Activated B cell treated with CpG ODN at 0.5 μM for 24 hours (primary cell): ENCODE data around the gene BNIPL. TPM values are rescaled to one million over a fixed set of nuclear protein-coding genes. Genes with fewer than 3 reads are reported as not detected.

Experiments
- ATAC-seq: fragments of 200-7000 bp; cut with Tn5 transposase; one replicate; pipeline ENCODE4 v1.10.0; 2021; ENCODE audit warnings: low read depth, mild to moderate bottlenecking, moderate library complexity
- CTCF ChIA-PET: fragments of 350-600 bp; sonication (Branson Sonifier 250); formaldehyde crosslinking; loops from one replicate; lab custom pipeline; 2021; ENCODE audit warnings: antibody characterized with exemption; lab: Charles Lee
- POLR2A ChIA-PET: fragments of 350-600 bp; sonication (Branson Sonifier 250); formaldehyde crosslinking; loops from one replicate; lab custom pipeline; 2021; ENCODE audit warnings: antibody characterized with exemption; lab: Charles Lee
- DNase-seq: peaks from one replicate; pipeline ENCODE4 v3.0.0; 2022
- H3K27ac Mint-ChIP-seq: one replicate; pipeline ENCODE4 v1.8.0; 2020; ENCODE audit warnings: mixed read lengths
- H3K27me3 Mint-ChIP-seq: one replicate; pipeline ENCODE4 v1.8.0; 2021; ENCODE audit warnings: mixed read lengths
- H3K36me3 Mint-ChIP-seq: one replicate; pipeline ENCODE4 v1.8.0; 2021; ENCODE audit warnings: low read depth, mixed read lengths
- H3K4me1 Mint-ChIP-seq: one replicate; pipeline ENCODE4 v1.8.0; 2021; ENCODE audit warnings: mixed read lengths
- H3K4me3 Mint-ChIP-seq: one replicate; pipeline ENCODE4 v1.8.0; 2020; ENCODE audit warnings: mild to moderate bottlenecking, mixed read lengths
- H3K9me3 Mint-ChIP-seq: one replicate; pipeline ENCODE4 v1.8.0; 2020; ENCODE audit warnings: mixed read lengths
- intact Hi-C: fragments of 100-400 bp; cut with micrococcal nuclease; formaldehyde crosslinking; loops from one replicate; pipeline ENCODE4 v1.15.1; 2024
- total RNA-seq: library from RNA; stranded (reverse); gene quantifications from 2 replicates; pipeline ENCODE4 v1.2.3, GENCODE V29; 2022
- TF ChIP-seq, protein P1 (sequence below): fragments of 200-600 bp; IDR thresholded peaks from one replicate; pipeline ENCODE4 v1.8.0; 2022; ENCODE audit warnings: antibody characterized with exemption, mild to moderate bottlenecking

The BNIPL gene
- total RNA-seq, 1 donor from 2014 or later: 1.00 TPM

DNA sequence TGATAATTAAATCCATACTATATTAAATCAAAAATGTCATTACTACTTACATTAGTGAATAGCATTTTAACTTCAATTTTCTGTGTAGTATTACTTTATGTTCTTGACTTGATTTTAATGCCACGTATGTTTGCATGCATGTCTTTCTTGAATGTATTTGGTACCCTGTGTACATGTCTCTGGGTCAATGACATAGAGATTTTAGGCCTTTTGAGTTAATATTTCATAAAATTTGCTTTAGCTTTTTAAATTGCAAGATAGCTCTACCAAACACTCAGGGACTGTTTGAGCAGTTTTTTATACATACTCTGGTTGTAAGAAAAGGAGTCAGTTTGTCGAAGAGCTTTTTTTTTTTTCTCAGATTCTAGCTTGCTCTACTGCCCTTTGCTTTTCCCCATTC, 25.3 kb downstream of the BNIPL start:
- intact Hi-C loops: no loop called here
- Mint-ChIP-seq H3K4me1 (peaks cover 30% of the 10 kb centered on the region), H3K4me3 (no peak overlapping the region), H3K27ac (no peak overlapping the region), H3K27me3 (no peaks in the 10 kb centered on the region), H3K36me3 (peaks cover 26% of the 10 kb centered on the region), H3K9me3 (no peaks in the 10 kb centered on the region)
- DNase-seq: no peak
- ChIA-PET CTCF (interaction anchor here (1.0 to 2.4 kb wide), 5 partner anchors 8 to 52 kb away, joined by 3 to 11 read pairs (median 5); partner anchors contain the start of gene C1orf56), POLR2A (interaction anchor here (1.2 to 7.2 kb wide), 3 partner anchors 9 to 15 kb away, joined by 4 to 98 read pairs (median 63); partner anchors contain the start of genes C1orf56 and GABPB2)
- TF ChIP-seq, protein P1, sequence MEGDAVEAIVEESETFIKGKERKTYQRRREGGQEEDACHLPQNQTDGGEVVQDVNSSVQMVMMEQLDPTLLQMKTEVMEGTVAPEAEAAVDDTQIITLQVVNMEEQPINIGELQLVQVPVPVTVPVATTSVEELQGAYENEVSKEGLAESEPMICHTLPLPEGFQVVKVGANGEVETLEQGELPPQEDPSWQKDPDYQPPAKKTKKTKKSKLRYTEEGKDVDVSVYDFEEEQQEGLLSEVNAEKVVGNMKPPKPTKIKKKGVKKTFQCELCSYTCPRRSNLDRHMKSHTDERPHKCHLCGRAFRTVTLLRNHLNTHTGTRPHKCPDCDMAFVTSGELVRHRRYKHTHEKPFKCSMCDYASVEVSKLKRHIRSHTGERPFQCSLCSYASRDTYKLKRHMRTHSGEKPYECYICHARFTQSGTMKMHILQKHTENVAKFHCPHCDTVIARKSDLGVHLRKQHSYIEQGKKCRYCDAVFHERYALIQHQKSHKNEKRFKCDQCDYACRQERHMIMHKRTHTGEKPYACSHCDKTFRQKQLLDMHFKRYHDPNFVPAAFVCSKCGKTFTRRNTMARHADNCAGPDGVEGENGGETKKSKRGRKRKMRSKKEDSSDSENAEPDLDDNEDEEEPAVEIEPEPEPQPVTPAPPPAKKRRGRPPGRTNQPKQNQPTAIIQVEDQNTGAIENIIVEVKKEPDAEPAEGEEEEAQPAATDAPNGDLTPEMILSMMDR: no peak
- ATAC-seq: no peak

DNA sequence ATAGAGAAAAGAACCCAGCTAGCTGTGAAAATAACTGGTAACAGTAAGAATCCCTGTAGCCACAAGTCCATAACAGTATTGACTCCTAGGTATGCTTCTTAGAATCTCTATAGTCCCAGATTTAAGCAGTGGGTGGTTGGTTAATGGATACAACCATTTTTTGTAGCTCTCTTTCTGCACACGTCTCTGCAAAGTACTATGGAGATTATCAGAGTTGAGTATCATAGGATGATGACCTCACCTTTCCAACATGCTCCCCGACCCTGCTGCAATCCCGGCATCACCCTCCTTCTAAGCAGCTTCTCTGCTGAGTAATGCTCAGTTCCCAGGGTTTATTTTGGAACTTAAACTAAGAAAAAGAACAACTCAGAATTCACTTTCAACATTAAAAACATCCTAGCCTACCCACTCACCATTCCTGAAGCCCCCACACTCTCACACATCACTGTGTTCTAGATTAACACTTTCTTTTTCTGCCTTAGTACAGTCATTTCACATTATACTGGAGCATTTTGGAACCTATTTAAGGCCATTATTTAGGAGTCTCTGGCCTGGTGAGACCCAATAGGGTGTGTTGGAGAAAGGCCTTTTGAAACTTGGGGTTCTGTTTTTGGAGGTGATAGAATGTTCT, 26.5 kb downstream of the BNIPL start:
- POLR2A ChIA-PET: interaction anchor here (7.2 kb wide), 1 partner anchor 8 kb away, joined by 98 read pairs; the partner anchor contains the start of gene GABPB2
- TF ChIP-seq, protein P1: no peak
- DNase-seq: no peak
- Mint-ChIP-seq H3K27ac (no peak overlapping the region), H3K4me3 (no peak overlapping the region), H3K4me1 (peaks cover 18% of the 10 kb centered on the region), H3K36me3 (peaks cover 16% of the 10 kb centered on the region), H3K9me3 (no peaks in the 10 kb centered on the region), H3K27me3 (no peaks in the 10 kb centered on the region)
- CTCF ChIA-PET: interaction anchor here (0.9 kb wide), 1 partner anchor 8 kb away, joined by 3 read pairs; the partner anchor contains the start of gene GABPB2
- no peak for ATAC-seq
- intact Hi-C loops: no loop called here

DNA sequence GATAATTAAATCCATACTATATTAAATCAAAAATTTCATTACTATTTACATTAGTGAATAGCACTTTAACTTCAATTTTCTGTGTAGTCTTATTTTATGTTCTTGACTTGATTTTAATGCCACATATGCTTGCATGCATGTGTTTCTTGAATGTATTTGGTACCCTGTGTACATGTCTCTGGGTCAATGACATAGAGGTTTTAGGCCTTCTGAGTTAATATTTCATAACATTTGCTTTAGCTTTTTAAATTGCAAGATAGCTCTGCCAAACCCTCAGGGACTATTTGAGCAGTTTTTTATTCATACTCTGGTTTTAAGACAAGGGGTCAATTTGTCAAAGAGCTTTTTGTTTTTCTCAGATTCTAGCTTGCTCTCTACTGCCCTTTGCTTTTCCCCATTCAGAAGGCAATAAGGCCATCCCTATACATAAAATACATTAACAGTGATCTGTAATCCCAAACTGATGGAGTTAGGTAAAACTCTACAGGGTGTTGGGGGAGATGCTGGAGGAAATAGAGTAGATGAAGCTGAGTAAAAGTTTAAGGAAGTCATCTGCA, 28.8 kb downstream of the BNIPL start:
- CTCF ChIA-PET: no interaction called here

DNA sequence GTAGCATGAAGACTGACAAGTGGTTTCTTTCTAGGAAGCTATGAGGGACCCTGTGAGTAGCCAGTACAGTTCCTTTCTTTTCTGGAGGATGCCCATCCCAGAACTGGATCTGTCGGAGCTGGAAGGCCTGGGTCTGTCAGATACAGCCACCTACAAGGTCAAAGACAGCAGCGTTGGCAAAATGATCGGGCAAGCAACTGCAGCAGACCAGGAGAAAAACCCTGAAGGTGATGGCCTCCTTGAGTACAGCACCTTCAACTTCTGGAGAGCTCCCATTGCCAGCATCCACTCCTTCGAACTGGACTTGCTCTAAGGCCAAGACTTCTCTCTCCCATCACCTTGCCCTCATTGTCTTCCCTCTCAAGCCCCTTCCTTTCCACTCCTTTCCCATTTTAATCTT, 30.8 kb downstream of the BNIPL start:
- ATAC-seq: no peak
- Mint-ChIP-seq H3K36me3 (peaks cover 10% of the 10 kb centered on the region), H3K4me3 (no peak overlapping the region), H3K27me3 (no peaks in the 10 kb centered on the region), H3K4me1 (peaks cover 16% of the 10 kb centered on the region), H3K9me3 (no peaks in the 10 kb centered on the region), H3K27ac (no peak overlapping the region)
- no peak for DNase-seq
- intact Hi-C loops: no loop called here
- CTCF ChIA-PET: no interaction called here
- POLR2A ChIA-PET: interaction anchor here (2.1 kb wide), 1 partner anchor 9 kb away, joined by 7 read pairs; no protein-coding TSS in a partner anchor
- TF ChIP-seq, protein P1: no peak

More for the DNA sequence above, 28.8 kb downstream of the BNIPL start:
- Mint-ChIP-seq H3K9me3 (no peaks in the 10 kb centered on the region), H3K4me3 (no peak overlapping the region), H3K27me3 (no peaks in the 10 kb centered on the region), H3K27ac (no peak overlapping the region), H3K4me1 (peaks cover 15% of the 10 kb centered on the region), H3K36me3 (peaks cover 2% of the 10 kb centered on the region)
- POLR2A ChIA-PET: interaction anchor here (0.5 to 0.9 kb wide), 2 partner anchors 12 to 23 kb away, joined by 3 read pairs; no protein-coding TSS in a partner anchor
- ATAC-seq (no peak), DNase-seq (no peak)
- intact Hi-C loops: no loop called here
- TF ChIP-seq, protein P1: no peak

DNA sequence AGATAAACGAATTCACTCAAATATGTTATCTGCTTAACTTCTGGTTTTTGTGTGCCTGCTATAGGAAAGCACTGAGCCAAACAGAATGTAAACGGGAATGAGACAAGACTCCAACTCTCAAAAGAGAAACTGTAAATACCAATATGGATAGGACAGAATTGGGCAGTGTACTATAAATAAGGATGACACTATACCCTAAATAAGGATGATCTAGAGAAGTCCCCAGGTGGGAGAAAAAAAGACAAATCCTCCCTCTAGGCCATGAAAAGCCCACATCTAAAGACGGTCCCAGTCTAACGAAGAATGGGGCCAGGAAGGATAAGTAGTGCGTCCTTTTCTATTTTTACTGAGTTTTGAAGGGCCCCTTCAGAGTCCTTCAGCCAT, 32.7 kb downstream of the BNIPL start:
- H3K27me3 Mint-ChIP-seq: no peaks in the 10 kb centered on the region
- CTCF ChIA-PET: no interaction called here
- H3K4me3 Mint-ChIP-seq: peak overlapping the region; percentile 68
- H3K36me3 Mint-ChIP-seq: peaks cover 14% of the 10 kb centered on the region
- ATAC-seq (no peak), DNase-seq (no peak)
- H3K9me3 Mint-ChIP-seq: no peaks in the 10 kb centered on the region
- peak overlapping the region; percentile 68 for H3K27ac Mint-ChIP-seq
- POLR2A ChIA-PET: interaction anchor here (1.5 to 3.2 kb wide), 2 partner anchors 10 to 62 kb away, joined by 5 to 98 read pairs; partner anchors contain the start of genes CDC42SE1 and MLLT11
- TF ChIP-seq, protein P1: no peak
- H3K4me1 Mint-ChIP-seq: peaks cover 16% of the 10 kb centered on the region
- intact Hi-C loops: no loop called here
